ENCODE data around the gene DCUN1D2. TPM values are rescaled to one million over a fixed set of nuclear protein-coding genes. Genes with fewer than 3 reads are reported as not detected.

DCUN1D2 gene
- polyA plus RNA-seq, 3 donors = 3.1 to 16.7 (median 6.1) TPM

- no peaks in the 10 kb centered on the region for H3K79me2 ChIP-seq (ENCODE audit: insufficient read depth, low read length)
- no peaks in the 10 kb centered on the region for H3K4me1 ChIP-seq (ENCODE audit: control insufficient read depth in 1 of 2, insufficient read depth in 2 of 2, low read length in 2 of 2)
- H3K36me3 ChIP-seq (replicated peaks in 1 of 2; ENCODE audit: control insufficient read depth in 1 of 2, insufficient read depth in 2 of 2, low read length in 2 of 2) = no peaks in the 10 kb centered on the region
- no peaks in the 10 kb centered on the region for H4K20me1 ChIP-seq (ENCODE audit: insufficient read depth, low read length)
- no peak overlapping the region for H3K9ac ChIP-seq (ENCODE audit: insufficient read depth, low read length, poor library complexity, severe bottlenecking)
- intact Hi-C loops (cut with micrococcal nuclease) = no loop called here
- H3K36me3 Mint-ChIP-seq = peaks cover 0 to 2% of the 10 kb centered on the region in 2 donors
- no peak overlapping the region for H2AFZ ChIP-seq (ENCODE audit: insufficient read depth, low read depth, low read length, poor library complexity, severe bottlenecking)
- no peak overlapping the region for H3K4me3 Mint-ChIP-seq
- 93% methylated on average over 3 of the region's 21 CpGs for WGBS (ENCODE audit: insufficient coverage)
- peaks cover 0 to 4% (median 2%) of the 10 kb centered on the region in 7 donors for H3K9me3 Mint-ChIP-seq
- no peak for DNase-seq
- TF ChIP-seq CTCF (IDR thresholded peaks at IDR 0.05) = no peak
- H3K9me3 ChIP-seq (replicated peaks in 1 of 2; ENCODE audit: control insufficient read depth in 1 of 2, insufficient read depth in 1 of 2, low read length in 2 of 2) = no peaks in the 10 kb centered on the region
- H3K4me2 ChIP-seq (replicated peaks; ENCODE audit: extremely low read depth, low read length, poor library complexity, severe bottlenecking) = no peak overlapping the region
- H3K27me3 ChIP-seq (ENCODE audit: control insufficient read depth in 2 of 2, insufficient read depth in 2 of 2, low read length in 2 of 2) = no peaks in the 10 kb centered on the region
- H3K27ac Mint-ChIP-seq = peak overlapping the region in 1 of 7 donors; percentile 61
- peaks cover 0 to 5% (median 3%) of the 10 kb centered on the region in 3 donors for H3K27me3 Mint-ChIP-seq (ENCODE audit: low read depth in 3 of 3)
- H3K4me3 ChIP-seq (replicated peaks in 1 of 3; ENCODE audit: low read depth in 2 of 3, low read length in 3 of 3) = no peak overlapping the region
- H3K4me1 Mint-ChIP-seq = no peaks in the 10 kb centered on the region
- no peak overlapping the region for H3K27ac ChIP-seq (ENCODE audit: low read depth in 1 of 2, low read length in 2 of 2)
Observed at GRCh38 chr13:113433391-113433916, 57.1 kb downstream of the DCUN1D2 start.

- no peaks in the 10 kb centered on the region for H3K79me2 ChIP-seq (ENCODE audit: insufficient read depth, low read length)
- H3K27me3 ChIP-seq (ENCODE audit: control insufficient read depth in 2 of 2, insufficient read depth in 2 of 2, low read length in 2 of 2) = no peaks in the 10 kb centered on the region
- no peak overlapping the region for H3K4me3 Mint-ChIP-seq
- H3K4me2 ChIP-seq (replicated peaks; ENCODE audit: extremely low read depth, low read length, poor library complexity, severe bottlenecking) = no peak overlapping the region
- no peak for TF ChIP-seq CTCF (IDR thresholded peaks at IDR 0.05)
- no peak for DNase-seq
- intact Hi-C loops (cut with micrococcal nuclease) = no loop called here
- WGBS (ENCODE audit: insufficient coverage) = 95% methylated on average over 33 of the region's 34 CpGs
- no peaks in the 10 kb centered on the region for H4K20me1 ChIP-seq (ENCODE audit: insufficient read depth, low read length)
- H3K9me3 Mint-ChIP-seq = peaks cover 0 to 4% (median 2%) of the 10 kb centered on the region in 7 donors
- no peaks in the 10 kb centered on the region for H3K36me3 ChIP-seq (replicated peaks in 1 of 2; ENCODE audit: control insufficient read depth in 1 of 2, insufficient read depth in 2 of 2, low read length in 2 of 2)
- no peaks in the 10 kb centered on the region for H3K4me1 ChIP-seq (ENCODE audit: control insufficient read depth in 1 of 2, insufficient read depth in 2 of 2, low read length in 2 of 2)
- no peak overlapping the region for H2AFZ ChIP-seq (ENCODE audit: insufficient read depth, low read depth, low read length, poor library complexity, severe bottlenecking)
- H3K27ac ChIP-seq (ENCODE audit: low read depth in 1 of 2, low read length in 2 of 2) = no peak overlapping the region
- H3K4me3 ChIP-seq (replicated peaks in 1 of 3; ENCODE audit: low read depth in 2 of 3, low read length in 3 of 3) = no peak overlapping the region
- H3K9me3 ChIP-seq (replicated peaks in 1 of 2; ENCODE audit: control insufficient read depth in 1 of 2, insufficient read depth in 1 of 2, low read length in 2 of 2) = no peaks in the 10 kb centered on the region
- H3K36me3 Mint-ChIP-seq = peaks cover 0 to 2% of the 10 kb centered on the region in 2 donors
- peaks cover 0 to 5% (median 3%) of the 10 kb centered on the region in 3 donors for H3K27me3 Mint-ChIP-seq (ENCODE audit: low read depth in 3 of 3)
- no peak overlapping the region for H3K27ac Mint-ChIP-seq
- H3K9ac ChIP-seq (ENCODE audit: insufficient read depth, low read length, poor library complexity, severe bottlenecking) = no peak overlapping the region
- H3K4me1 Mint-ChIP-seq = no peaks in the 10 kb centered on the region
Observed at GRCh38 chr13:113432506-113433270, 57.8 kb downstream of the DCUN1D2 start.
